Immature natural killer cell (primary cell): Measurements from ENCODE around the gene CDK14. TPM values are rescaled to one million over a fixed set of nuclear protein-coding genes. Genes with fewer than 3 reads are reported as not detected.

Experiments
- DNase-seq, 3 donors: peaks; one replicate each; pipeline ENCODE4 v3.0.0; 2022; ENCODE audit warnings: mixed read lengths in 1 of 3
- H3K27ac Mint-ChIP-seq, 6 donors: one replicate each; pipeline ENCODE4 v1.8.0; 2020; ENCODE audit warnings: mixed read lengths in 6 of 6, mild to moderate bottlenecking in 5 of 6, inconsistent platforms in 4 of 6, moderate library complexity in 3 of 6
- H3K27me3 Mint-ChIP-seq, 3 donors: one replicate each; pipeline ENCODE4 v1.8.0; 2020 to 2021; ENCODE audit warnings: low read depth in 3 of 3, mild to moderate bottlenecking in 3 of 3, mixed read lengths in 3 of 3, moderate library complexity in 3 of 3, inconsistent platforms in 1 of 3
- H3K36me3 Mint-ChIP-seq, 3 donors: one replicate each; pipeline ENCODE4 v1.8.0; 2020; ENCODE audit warnings: mixed read lengths in 3 of 3, inconsistent platforms in 2 of 3, mild to moderate bottlenecking in 2 of 3
- H3K4me1 Mint-ChIP-seq, 2 donors: one replicate each; pipeline ENCODE4 v1.8.0; 2020; ENCODE audit warnings: inconsistent platforms in 2 of 2, mild to moderate bottlenecking in 2 of 2, mixed read lengths in 2 of 2, moderate library complexity in 1 of 2
- H3K4me3 Mint-ChIP-seq, 5 donors: one replicate each; pipeline ENCODE4 v1.8.0; 2020; ENCODE audit warnings: mild to moderate bottlenecking in 5 of 5, mixed read lengths in 5 of 5, inconsistent platforms in 3 of 5, moderate library complexity in 3 of 5
- H3K9me3 Mint-ChIP-seq, 6 donors: one replicate each; pipeline ENCODE4 v1.8.0; 2020; ENCODE audit warnings: mild to moderate bottlenecking in 6 of 6, mixed read lengths in 6 of 6, inconsistent platforms in 4 of 6, moderate library complexity in 3 of 6
- polyA plus RNA-seq, 3 donors: library from polyadenylated mRNA; unstranded; fragments of 300-500 nt; fragmentation: Illumina TruSeq; gene quantifications; one replicate each; pipeline ENCODE4 v1.2.3, GENCODE V29; 2021

CDK14 gene
- polyA plus RNA-seq, 3 donors from 2014 or later: 0.22 TPM; not detected in 2

DNA sequence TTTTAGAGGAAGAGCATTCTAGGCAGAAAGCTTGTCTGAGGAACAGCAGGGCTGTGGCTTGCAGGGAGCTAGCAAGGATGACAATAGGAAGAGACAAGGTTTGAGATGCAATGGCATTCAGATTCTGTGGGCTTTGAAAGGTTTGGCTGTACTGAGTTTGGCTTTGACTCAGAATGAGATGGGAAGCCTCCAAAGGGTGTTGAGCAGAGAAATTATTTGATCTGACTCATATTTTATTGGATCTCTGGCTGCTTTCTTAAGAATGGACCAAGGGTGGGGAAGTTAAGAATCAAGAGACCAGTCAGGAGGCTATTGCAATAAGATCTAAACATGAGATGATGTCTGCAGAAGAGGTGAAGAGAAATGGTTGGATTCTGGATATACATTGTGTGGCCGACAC lies 273.2 kb downstream of the CDK14 start:
- Mint-ChIP-seq H3K27me3 (peaks cover 2% of the 10 kb centered on the region in 3 donors), H3K27ac (no peak overlapping the region), H3K9me3 (peaks cover 2 to 18% (median 6%) of the 10 kb centered on the region in 6 donors), H3K4me1 (no peaks in the 10 kb centered on the region), H3K4me3 (no peak overlapping the region), H3K36me3 (no peaks in the 10 kb centered on the region)
- no peak for DNase-seq

DNA sequence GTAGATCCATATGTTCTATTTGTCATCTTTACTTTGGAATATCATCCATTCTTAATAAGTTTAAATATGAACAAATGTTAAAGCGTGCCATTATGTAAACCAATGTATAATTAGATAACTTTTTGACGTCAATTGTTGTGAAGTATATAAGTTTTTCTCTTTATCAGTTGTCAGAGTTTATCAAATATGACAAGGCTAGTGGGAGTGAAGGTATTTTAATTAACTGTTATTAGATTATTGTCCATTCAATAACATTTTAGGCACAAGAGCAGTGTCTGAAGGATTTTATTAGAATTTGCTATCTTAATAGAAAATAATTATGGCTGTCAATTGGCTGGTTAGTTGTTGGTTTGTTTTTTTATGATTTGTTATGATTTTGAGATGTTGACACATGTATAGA lies 280.6 kb downstream of the CDK14 start:
- H3K27me3 Mint-ChIP-seq: peaks cover 0 to 2% (median 0%) of the 10 kb centered on the region in 3 donors
- no peak overlapping the region for H3K27ac Mint-ChIP-seq
- H3K4me3 Mint-ChIP-seq: no peak overlapping the region
- peaks cover 7 to 48% (median 14%) of the 10 kb centered on the region in 6 donors for H3K9me3 Mint-ChIP-seq
- no peaks in the 10 kb centered on the region for H3K4me1 Mint-ChIP-seq
- DNase-seq: no peak
- H3K36me3 Mint-ChIP-seq: no peaks in the 10 kb centered on the region

DNA sequence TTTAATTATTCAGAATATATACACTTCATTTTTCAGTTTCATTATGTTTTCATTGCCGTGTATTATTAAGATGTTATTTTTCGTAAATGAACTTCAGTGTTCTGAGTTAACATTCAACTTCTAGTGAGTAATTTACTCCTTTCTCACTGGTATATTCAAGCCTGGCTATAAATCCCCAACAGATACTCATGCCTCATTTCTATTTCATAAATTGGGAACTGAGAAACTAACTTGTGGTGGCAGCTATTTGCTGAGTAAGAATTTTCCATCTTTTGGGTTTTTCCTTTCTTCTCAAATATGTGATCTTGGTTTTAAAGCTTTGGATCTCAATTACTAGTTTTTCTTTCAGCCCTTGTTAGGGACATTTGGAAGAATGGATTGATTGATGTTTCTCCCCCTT lies 281.1 kb downstream of the CDK14 start:
- Mint-ChIP-seq H3K4me1 (no peaks in the 10 kb centered on the region), H3K36me3 (no peaks in the 10 kb centered on the region), H3K9me3 (peaks cover 7 to 53% (median 14%) of the 10 kb centered on the region in 6 donors), H3K4me3 (no peak overlapping the region), H3K27me3 (peaks cover 0 to 2% (median 0%) of the 10 kb centered on the region in 3 donors), H3K27ac (no peak overlapping the region)
- no peak for DNase-seq

DNA sequence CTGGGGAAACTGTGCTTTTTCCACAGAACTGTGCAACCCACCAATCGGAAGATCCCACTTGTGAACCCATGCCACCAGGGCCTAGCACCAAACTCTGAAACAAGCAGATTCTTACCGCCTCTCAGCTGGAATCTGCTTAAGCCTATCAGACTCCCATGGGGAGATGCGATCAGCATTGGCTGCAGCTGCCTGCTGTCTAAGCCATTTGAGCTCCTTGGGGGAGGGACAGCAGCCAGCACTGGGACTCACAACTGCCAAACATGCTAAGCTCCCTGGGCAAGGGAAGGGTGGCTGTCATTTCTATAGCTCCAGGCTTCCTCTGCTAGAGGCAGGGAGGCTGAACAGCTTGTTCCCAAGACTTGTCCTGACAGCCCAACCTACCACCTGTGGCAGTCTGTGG lies 283.8 kb downstream of the CDK14 start:
- Mint-ChIP-seq H3K27me3 (peaks cover 0 to 2% (median 0%) of the 10 kb centered on the region in 3 donors), H3K4me1 (no peaks in the 10 kb centered on the region), H3K9me3 (peaks cover 13 to 67% (median 23%) of the 10 kb centered on the region in 6 donors), H3K36me3 (no peaks in the 10 kb centered on the region), H3K27ac (no peak overlapping the region), H3K4me3 (no peak overlapping the region)
- DNase-seq: no peak

DNA sequence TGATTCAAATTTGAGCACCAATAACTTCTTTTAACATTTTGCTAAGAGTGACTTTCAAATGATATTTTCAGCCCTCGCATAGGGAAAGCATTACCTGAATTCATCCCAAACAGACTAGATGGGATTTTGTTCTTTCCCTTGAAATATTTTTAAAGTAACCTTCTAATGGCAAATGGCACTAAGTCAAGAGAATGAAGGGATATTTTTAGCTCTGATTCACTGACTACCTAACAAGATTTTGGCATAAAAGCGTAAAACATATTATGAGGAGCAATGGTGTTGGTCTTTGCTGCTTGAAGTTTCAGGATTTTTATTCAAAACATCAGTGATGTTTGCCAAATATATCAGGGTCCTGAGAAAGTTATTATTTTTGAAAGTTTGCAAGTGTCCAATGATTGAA lies 290.3 kb downstream of the CDK14 start:
- Mint-ChIP-seq H3K4me1 (no peaks in the 10 kb centered on the region), H3K36me3 (no peaks in the 10 kb centered on the region), H3K27me3 (peaks cover 0 to 2% (median 2%) of the 10 kb centered on the region in 3 donors), H3K9me3 (peaks cover 10 to 45% (median 17%) of the 10 kb centered on the region in 6 donors), H3K4me3 (no peak overlapping the region), H3K27ac (no peak overlapping the region)
- DNase-seq: no peak

DNA sequence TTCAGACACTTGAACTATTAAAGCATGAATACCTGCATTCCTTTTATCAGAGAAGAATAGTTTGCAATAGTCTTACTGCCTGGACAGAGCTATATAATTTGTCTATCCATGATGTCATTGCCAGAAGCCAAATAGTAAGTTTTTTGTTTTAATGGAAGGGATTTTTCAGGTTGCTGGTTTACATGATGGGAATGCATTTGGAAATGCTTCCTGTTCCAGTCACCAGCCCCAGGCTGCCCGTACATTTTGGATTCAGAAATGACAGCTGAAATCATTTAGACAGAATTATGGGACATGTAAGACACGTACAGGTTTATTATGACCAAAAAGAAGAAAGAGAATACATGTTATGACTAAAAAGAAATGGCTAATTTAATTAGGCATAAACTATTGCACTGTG lies 293.1 kb downstream of the CDK14 start:
- H3K4me3 Mint-ChIP-seq: no peak overlapping the region
- H3K36me3 Mint-ChIP-seq: no peaks in the 10 kb centered on the region
- H3K9me3 Mint-ChIP-seq: peaks cover under 1 to 26% (median 5%) of the 10 kb centered on the region in 6 donors
- DNase-seq: no peak
- H3K4me1 Mint-ChIP-seq: no peaks in the 10 kb centered on the region
- H3K27ac Mint-ChIP-seq: no peak overlapping the region
- H3K27me3 Mint-ChIP-seq: peaks cover 0 to 2% (median 2%) of the 10 kb centered on the region in 3 donors

DNA sequence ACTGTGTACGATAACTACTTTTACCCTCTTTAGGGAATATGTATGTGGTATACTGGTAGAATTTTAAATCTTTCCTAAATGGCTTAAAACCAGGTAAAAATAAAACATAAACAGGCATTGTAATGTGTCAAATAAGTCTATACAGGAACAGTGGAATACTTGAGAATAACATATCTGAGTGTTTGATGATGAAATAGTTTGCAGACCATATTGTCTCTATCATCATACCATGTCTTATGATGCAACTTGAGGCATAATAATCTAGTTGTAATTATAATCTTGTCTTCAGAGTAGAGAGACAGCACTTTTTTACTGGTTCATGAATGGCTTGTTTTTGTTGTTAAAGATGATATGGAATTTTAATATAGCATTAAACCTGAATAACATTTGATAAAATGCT lies 293.5 kb downstream of the CDK14 start:
- H3K4me1 Mint-ChIP-seq: no peaks in the 10 kb centered on the region
- H3K27ac Mint-ChIP-seq: no peak overlapping the region

DNA sequence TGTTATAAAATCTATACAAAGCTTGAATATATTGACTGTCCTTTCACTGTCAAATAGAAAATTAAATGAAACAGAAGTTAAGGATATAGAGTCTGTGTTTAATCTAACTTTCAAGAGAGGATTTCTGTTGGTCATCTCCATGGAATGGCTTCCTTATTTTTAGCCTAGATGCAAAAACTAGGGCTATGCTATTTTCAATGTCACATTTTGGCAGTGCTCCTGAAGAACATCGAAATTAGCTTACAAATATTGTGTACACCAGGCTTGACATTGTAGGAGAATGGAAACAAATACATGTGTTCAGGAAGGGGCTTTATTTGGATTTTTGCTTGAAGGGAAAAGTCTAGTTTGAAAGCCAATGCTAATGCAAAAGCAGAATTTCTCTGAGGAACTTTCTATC lies 295.4 kb downstream of the CDK14 start:
- no peak overlapping the region for H3K4me3 Mint-ChIP-seq
- no peak for DNase-seq
- H3K9me3 Mint-ChIP-seq: peaks cover 0 to 20% (median 4%) of the 10 kb centered on the region in 6 donors
- no peaks in the 10 kb centered on the region for H3K4me1 Mint-ChIP-seq
- peaks cover 0 to 2% (median 2%) of the 10 kb centered on the region in 3 donors for H3K27me3 Mint-ChIP-seq
- H3K36me3 Mint-ChIP-seq: no peaks in the 10 kb centered on the region
- no peak overlapping the region for H3K27ac Mint-ChIP-seq

More for the DNA sequence above, 293.5 kb downstream of the CDK14 start:
- Mint-ChIP-seq H3K9me3 (peaks cover 0 to 26% (median 4%) of the 10 kb centered on the region in 6 donors), H3K36me3 (no peaks in the 10 kb centered on the region), H3K4me3 (no peak overlapping the region), H3K27me3 (peaks cover 0 to 2% (median 2%) of the 10 kb centered on the region in 3 donors)
- DNase-seq: no peak

DNA sequence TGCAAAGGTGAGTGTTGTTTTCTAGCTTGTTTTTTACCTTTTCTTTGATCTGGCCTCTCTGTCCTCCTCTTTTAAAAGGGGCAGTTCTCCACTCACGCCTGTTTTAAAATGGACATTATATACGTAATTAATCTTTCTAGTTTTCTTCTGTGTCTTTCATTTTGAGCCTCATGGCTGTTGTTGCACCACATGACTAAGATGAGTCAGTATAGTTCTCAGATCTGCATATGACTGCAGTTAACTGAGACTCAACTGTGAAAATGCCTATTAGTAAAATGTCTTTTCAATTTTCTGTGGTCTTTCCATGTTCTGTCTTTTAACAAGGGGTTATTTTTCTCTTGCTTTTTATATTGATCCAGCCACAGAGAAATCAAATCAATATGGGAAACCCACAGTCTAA lies 296.1 kb downstream of the CDK14 start:
- H3K4me1 Mint-ChIP-seq: no peaks in the 10 kb centered on the region
- H3K27me3 Mint-ChIP-seq: peaks cover 0 to 2% (median 2%) of the 10 kb centered on the region in 3 donors
- H3K27ac Mint-ChIP-seq: no peak overlapping the region
- DNase-seq: no peak
- H3K36me3 Mint-ChIP-seq: no peaks in the 10 kb centered on the region
- H3K9me3 Mint-ChIP-seq: peaks cover 0 to 20% (median 4%) of the 10 kb centered on the region in 6 donors
- no peak overlapping the region for H3K4me3 Mint-ChIP-seq

DNA sequence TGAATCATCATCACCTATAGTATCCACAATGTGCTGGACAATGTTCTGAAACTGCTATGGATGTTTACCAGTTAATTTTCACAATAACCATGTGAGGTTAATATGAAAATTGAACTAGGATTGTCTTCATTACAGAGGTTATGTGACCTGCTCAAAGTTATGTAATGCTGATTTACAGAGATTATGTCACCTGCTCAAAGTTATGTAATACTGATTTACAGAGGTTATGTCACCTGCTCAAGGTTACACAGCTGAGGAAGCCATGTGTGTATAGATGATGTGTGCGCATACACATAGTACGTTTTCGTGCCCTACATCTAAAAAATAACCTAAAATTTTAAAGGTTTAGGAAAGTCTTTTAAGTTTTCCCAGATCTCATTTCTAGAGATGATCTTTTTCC lies 298.0 kb downstream of the CDK14 start:
- Mint-ChIP-seq H3K4me3 (no peak overlapping the region), H3K36me3 (no peaks in the 10 kb centered on the region), H3K4me1 (no peaks in the 10 kb centered on the region), H3K9me3 (peaks cover 0 to 14% (median 1%) of the 10 kb centered on the region in 6 donors), H3K27me3 (peaks cover 0 to 2% (median 2%) of the 10 kb centered on the region in 3 donors), H3K27ac (no peak overlapping the region)
- no peak for DNase-seq

DNA sequence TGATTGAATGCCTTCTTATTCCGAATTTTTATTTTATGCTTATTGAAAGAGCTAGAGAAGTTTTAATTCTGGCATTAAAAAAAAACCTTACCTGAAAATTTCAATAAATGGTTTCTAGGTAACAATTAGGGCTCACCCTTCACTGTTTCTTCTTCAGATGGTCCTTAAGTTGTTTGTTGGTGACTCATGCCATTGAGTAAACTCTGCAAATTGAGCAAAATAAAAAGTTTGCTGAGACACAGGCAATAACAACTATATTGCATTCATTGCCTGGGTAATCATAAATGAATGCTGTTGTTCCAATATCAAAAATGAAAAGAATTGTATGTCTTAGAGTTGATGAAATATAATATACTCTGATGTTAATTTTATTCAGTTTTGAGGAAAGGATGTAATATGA lies 300.3 kb downstream of the CDK14 start:
- peaks cover 0 to 2% (median 1%) of the 10 kb centered on the region in 3 donors for H3K27me3 Mint-ChIP-seq
- H3K9me3 Mint-ChIP-seq: peaks cover 0 to 21% (median 4%) of the 10 kb centered on the region in 6 donors
- H3K27ac Mint-ChIP-seq: no peak overlapping the region
- DNase-seq: no peak
- no peaks in the 10 kb centered on the region for H3K4me1 Mint-ChIP-seq
- H3K4me3 Mint-ChIP-seq: no peak overlapping the region
- no peaks in the 10 kb centered on the region for H3K36me3 Mint-ChIP-seq

DNA sequence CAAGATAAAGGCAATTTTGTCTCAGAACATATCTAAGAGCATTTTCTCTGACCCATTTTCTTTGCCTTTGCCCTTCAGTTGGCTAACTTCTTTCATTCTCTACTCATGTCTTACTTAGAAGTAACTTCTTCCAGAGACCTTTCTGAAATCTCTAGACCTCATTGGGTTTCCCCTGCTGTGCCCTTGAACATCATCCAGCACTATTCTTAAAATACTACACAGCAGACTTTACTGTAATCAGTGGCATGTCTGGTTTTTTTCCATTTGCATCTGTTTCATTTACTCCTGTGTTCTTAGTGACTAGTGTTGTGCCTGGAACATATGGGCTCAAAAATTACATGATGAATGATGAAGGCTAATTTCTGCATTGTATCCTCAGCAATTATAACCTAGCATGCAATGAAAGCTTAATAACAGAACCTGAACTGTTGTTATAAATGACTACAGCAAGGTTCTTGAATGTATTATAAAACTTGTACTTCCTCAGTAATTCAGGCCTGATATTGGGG lies 301.9 kb downstream of the CDK14 start:
- DNase-seq: no peak
- no peak overlapping the region for H3K27ac Mint-ChIP-seq
- H3K36me3 Mint-ChIP-seq: no peaks in the 10 kb centered on the region
- H3K9me3 Mint-ChIP-seq: peaks cover under 1 to 24% (median 10%) of the 10 kb centered on the region in 6 donors
- H3K27me3 Mint-ChIP-seq: peaks cover 0 to 1% (median under 1%) of the 10 kb centered on the region in 3 donors
- H3K4me3 Mint-ChIP-seq: no peak overlapping the region
- H3K4me1 Mint-ChIP-seq: no peaks in the 10 kb centered on the region

DNA sequence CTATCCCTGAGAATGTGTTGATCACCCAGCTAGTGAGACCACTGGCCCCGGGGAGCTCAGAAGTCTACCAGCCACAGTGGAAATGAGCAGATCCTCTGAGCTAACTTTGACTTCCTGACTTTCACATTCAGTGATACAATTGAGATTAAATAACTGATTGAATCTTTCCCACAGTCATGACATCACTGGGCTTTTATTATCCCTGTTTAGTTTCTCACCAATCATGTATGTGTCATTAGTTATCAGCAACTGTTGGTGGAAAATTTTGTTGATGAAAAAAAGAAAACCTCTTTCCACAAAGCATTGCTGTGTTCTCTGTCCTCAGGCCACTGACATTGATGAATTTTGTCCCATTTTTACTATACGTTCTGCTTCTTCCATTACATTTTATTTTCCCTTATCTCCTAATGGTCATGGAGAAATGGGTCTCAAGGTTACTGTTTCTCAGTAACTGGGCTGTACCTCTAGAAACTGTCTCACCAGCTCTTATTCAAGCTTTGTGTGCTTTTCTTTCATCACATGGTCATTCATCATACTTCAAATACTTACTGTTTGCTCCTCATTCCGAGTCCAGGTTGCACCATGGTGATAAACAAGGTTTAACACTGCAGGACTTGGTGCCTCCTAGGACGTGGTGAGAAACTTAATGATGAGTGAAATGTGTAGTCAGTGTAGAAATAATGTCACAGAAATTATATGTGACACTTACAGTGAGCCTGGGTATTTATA lies 304.7 kb downstream of the CDK14 start:
- Mint-ChIP-seq H3K4me3 (no peak overlapping the region), H3K27me3 (peaks cover 0 to 3% (median 0%) of the 10 kb centered on the region in 3 donors), H3K4me1 (no peaks in the 10 kb centered on the region), H3K27ac (no peak overlapping the region), H3K36me3 (peaks cover 0 to 4% (median 0%) of the 10 kb centered on the region in 3 donors), H3K9me3 (peaks cover 3 to 38% (median 12%) of the 10 kb centered on the region in 6 donors)
- DNase-seq: no peak

DNA sequence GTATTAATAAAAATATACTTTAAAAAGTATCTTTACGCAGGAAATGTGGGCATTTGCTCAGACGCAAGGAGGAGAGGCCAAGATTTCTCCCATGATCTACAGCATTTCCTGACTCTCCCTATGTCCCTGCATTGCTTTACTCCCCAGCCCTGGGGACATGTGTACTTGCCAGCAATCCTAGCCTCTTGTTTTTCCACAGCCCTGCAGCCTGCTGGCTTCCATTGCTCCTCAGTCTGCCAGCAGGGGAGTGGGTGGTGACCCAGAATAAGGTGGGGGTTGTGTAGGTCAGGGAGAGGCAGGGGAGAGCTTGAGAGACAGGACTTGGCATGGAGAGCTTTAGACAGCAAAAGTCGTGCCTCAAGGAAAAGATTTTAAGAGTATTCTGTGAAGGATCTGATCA lies 307.7 kb downstream of the CDK14 start:
- no peaks in the 10 kb centered on the region for H3K4me1 Mint-ChIP-seq
- no peak overlapping the region for H3K4me3 Mint-ChIP-seq
- no peak for DNase-seq
- H3K36me3 Mint-ChIP-seq: peaks cover 0 to 4% (median 0%) of the 10 kb centered on the region in 3 donors
- peaks cover 0 to 3% (median 0%) of the 10 kb centered on the region in 3 donors for H3K27me3 Mint-ChIP-seq
- H3K27ac Mint-ChIP-seq: no peak overlapping the region
- peaks cover 3 to 46% (median 7%) of the 10 kb centered on the region in 6 donors for H3K9me3 Mint-ChIP-seq
